Caco-2 (cell line): ENCODE measurements around the gene UGT1A9. TPM values are rescaled to one million over a fixed set of nuclear protein-coding genes. Genes with fewer than 3 reads are reported as not detected.

ENCODE experiments used
- BruUV-seq: library from RNA; stranded (reverse); fragments of 400-500 nt; replicated peaks from 2 replicates; lab custom pipeline; 2021; lab: Mats Ljungman, UMichigan
- CTCF ChIA-PET: fragments of 300-600 bp; sonication (Branson Sonifier 250); formaldehyde crosslinking; loops from one replicate; lab custom pipeline; 2022; ENCODE audit warnings: antibody characterized with exemption; lab: Charles Lee
- POLR2A ChIA-PET: fragments of 300-600 bp; sonication (Branson Sonifier 250); formaldehyde crosslinking; loops from one replicate; lab custom pipeline; 2022; ENCODE audit warnings: antibody characterized with exemption; lab: Charles Lee
- DNase-seq, 2 experiments: peaks; one replicate each; pipeline versions ENCODE4 v3.0.0 to v3.0.0-alpha.2; 2020 to 2022
- H3K27me3 ChIP-seq: replicated peaks from 2 replicates; pipeline ENCODE4 v1.6.0; 2011; ENCODE audit warnings: low read length; ENCODE audit not compliant: control insufficient read depth, insufficient read depth
- H3K36me3 ChIP-seq: 2 replicates; pipeline ENCODE4 v1.5.1; 2011; ENCODE audit warnings: low read length; ENCODE audit not compliant: control insufficient read depth, insufficient read depth
- H3K4me1 ChIP-seq: fragments of 250-450 bp; sonication (Bioruptor Pico); 2 replicates; pipeline ENCODE4 v1.5.1; 2020; ENCODE audit warnings: mild to moderate bottlenecking
- H3K4me3 ChIP-seq: 2 replicates; pipeline ENCODE4 v1.5.1; 2011; ENCODE audit warnings: low read depth, mild to moderate bottlenecking, control low read depth, low read length
- H3K9me3 ChIP-seq: fragments of 250-450 bp; sonication (Bioruptor Pico); 2 replicates; pipeline ENCODE4 v1.5.1; 2020; ENCODE audit warnings: mild to moderate bottlenecking, moderate library complexity
- H3K27ac Mint-ChIP-seq: one replicate; pipeline ENCODE4 v1.8.0; 2022; ENCODE audit warnings: mixed read lengths; ENCODE audit not compliant: unreplicated experiment
- H3K27me3 Mint-ChIP-seq: one replicate; pipeline ENCODE4 v1.8.0; 2022; ENCODE audit warnings: mixed read lengths; ENCODE audit not compliant: insufficient read depth, unreplicated experiment
- H3K36me3 Mint-ChIP-seq: one replicate; pipeline ENCODE4 v1.8.0; 2022; ENCODE audit warnings: mild to moderate bottlenecking, mixed read lengths; ENCODE audit not compliant: insufficient read depth, unreplicated experiment
- H3K4me1 Mint-ChIP-seq: one replicate; pipeline ENCODE4 v1.8.0; 2022; ENCODE audit warnings: low read depth, mixed read lengths; ENCODE audit not compliant: unreplicated experiment
- H3K4me3 Mint-ChIP-seq: one replicate; pipeline ENCODE4 v1.8.0; 2022; ENCODE audit warnings: mild to moderate bottlenecking, moderate library complexity, mixed read lengths; ENCODE audit not compliant: unreplicated experiment
- H3K9me3 Mint-ChIP-seq: one replicate; pipeline ENCODE4 v1.8.0; 2022; ENCODE audit warnings: mixed read lengths; ENCODE audit not compliant: unreplicated experiment
- intact Hi-C: fragments of 100-400 bp; cut with micrococcal nuclease; formaldehyde crosslinking; loops from one replicate; pipeline ENCODE4 v1.10.0; 2022; ENCODE audit not compliant: unreplicated experiment
- total RNA-seq: library from RNA; stranded (reverse); gene quantifications from 2 replicates; pipeline ENCODE4 v1.2.3, GENCODE V29; 2022
- TF ChIP-seq, protein P1 (sequence below), 2 experiments: fragments of 200-600 bp in 1 of 2; IDR thresholded peaks; 1 replicate in 1 of 2; 2 replicates in 1 of 2; pipeline versions ENCODE4 v1.5.1 to v1.8.0; 2011 to 2022; ENCODE audit warnings: antibody characterized with exemption in 1 of 2, control low read depth in 1 of 2, inconsistent platforms in 1 of 2, low read depth in 1 of 2, low read length in 1 of 2, mild to moderate bottlenecking in 1 of 2, moderate library complexity in 1 of 2; ENCODE audit not compliant: insufficient read depth in 1 of 2, severe bottlenecking in 1 of 2, unreplicated experiment in 1 of 2

The UGT1A9 gene
- total RNA-seq, 1 experiment from 2014 or later: 0.20 TPM

DNA sequence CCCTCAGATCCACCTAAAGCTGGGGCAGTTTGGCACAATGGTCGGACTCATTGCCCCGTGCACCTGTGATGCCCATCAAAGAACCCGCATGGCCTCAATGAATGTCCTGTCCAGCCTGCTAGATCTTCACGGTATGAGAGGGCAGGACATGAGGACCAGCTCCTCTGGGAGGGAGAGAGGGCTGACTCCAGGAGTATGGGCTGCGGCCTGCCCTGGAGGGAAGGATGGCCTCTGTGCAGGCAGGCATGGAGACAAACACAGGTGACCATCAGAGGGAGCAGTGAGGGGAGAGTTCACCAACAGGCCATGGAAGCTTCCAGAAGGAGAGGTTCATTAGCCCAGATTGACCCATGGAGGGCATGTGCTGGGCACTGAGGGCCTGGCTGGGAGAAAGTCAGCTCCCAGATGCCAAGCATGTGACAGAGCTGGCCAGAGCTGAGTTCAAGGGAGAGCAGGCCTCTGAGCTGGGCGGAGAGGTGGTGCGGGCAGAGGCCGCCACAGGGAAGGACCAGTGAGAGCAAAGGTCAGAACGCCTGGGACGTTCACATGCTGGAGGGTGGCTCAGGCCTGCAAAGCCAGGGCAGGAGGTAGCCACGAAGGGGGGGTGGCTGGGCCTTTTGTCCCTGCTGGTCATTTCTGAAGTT lies 146.4 kb downstream of the UGT1A9 start:
- H3K9me3 Mint-ChIP-seq: no peaks in the 10 kb centered on the region
- H3K4me1 Mint-ChIP-seq: no peaks in the 10 kb centered on the region
- CTCF ChIA-PET: no interaction called here
- no peaks in the 10 kb centered on the region for H3K27me3 ChIP-seq
- H3K4me3 ChIP-seq: no peak overlapping the region
- H3K9me3 ChIP-seq: no peaks in the 10 kb centered on the region
- H3K4me3 Mint-ChIP-seq: no peak overlapping the region
- POLR2A ChIA-PET: no interaction called here
- H3K27ac Mint-ChIP-seq: no peak overlapping the region
- no peaks in the 10 kb centered on the region for H3K36me3 Mint-ChIP-seq
- no TSS peak for BruUV-seq
- no peaks in the 10 kb centered on the region for H3K4me1 ChIP-seq
- TF ChIP-seq, protein P1, sequence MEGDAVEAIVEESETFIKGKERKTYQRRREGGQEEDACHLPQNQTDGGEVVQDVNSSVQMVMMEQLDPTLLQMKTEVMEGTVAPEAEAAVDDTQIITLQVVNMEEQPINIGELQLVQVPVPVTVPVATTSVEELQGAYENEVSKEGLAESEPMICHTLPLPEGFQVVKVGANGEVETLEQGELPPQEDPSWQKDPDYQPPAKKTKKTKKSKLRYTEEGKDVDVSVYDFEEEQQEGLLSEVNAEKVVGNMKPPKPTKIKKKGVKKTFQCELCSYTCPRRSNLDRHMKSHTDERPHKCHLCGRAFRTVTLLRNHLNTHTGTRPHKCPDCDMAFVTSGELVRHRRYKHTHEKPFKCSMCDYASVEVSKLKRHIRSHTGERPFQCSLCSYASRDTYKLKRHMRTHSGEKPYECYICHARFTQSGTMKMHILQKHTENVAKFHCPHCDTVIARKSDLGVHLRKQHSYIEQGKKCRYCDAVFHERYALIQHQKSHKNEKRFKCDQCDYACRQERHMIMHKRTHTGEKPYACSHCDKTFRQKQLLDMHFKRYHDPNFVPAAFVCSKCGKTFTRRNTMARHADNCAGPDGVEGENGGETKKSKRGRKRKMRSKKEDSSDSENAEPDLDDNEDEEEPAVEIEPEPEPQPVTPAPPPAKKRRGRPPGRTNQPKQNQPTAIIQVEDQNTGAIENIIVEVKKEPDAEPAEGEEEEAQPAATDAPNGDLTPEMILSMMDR (IDR thresholded peaks at IDR 0.05; ENCODE audit: insufficient read depth in 1 of 2, low read depth in 1 of 2, low read length in 1 of 2, severe bottlenecking in 1 of 2, unreplicated experiment in 1 of 2): no peak
- intact Hi-C loops: no loop called here
- H3K27me3 Mint-ChIP-seq: no peaks in the 10 kb centered on the region
- no peak for DNase-seq
- no peaks in the 10 kb centered on the region for H3K36me3 ChIP-seq

DNA sequence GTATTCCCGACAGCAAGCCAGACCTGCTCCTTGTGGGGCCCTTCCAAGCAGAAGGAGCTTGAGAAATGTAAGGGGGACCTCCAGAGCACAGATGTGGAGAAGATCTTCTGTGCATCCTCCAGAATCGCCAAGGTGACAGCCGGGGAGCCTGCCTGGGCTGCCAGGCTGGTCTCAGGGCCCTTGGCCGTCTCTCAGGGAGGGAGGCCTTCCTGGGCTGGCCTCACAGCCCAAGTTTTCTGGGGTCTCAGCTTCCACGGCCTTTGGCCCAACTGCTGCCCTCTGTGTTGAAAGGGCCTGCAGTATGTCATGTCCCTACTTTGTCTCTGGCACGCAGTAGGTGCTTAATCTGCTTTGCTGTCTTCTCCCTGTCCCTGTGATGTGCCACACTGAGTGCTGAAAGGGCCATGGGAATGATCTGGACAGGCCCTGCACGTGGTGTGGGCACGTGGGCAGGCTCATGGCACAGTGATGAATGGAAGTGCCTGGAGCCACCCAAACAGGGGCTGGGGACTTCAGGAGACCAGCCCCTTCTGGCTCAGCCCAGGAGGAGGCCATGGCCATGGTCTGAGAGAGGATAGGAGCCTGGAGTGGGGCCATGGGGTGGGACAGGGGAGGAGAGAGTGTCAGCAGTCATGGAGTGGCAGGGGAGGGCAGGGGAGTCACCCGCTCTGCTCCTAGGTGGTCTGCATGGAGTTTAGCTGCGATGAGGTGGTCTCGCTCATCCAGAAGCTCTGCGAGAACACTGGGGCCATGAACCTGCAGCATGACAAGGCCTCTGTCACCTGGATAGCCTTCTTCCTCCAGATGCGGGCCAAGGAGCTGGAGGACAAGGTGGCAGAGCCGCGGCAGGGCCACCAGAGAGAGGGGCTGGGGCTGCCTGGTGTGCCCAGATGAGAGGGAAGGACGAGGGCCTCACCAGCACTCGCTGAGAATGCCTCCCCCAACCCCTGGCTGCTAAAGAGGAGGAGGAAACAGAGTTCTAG lies 147.2 kb downstream of the UGT1A9 start:
- intact Hi-C loops: no loop called here
- TF ChIP-seq, protein P1 (IDR thresholded peaks at IDR 0.05; ENCODE audit: insufficient read depth in 1 of 2, low read depth in 1 of 2, low read length in 1 of 2, severe bottlenecking in 1 of 2, unreplicated experiment in 1 of 2): no peak
- Histone ChIP-seq H3K36me3 (no peaks in the 10 kb centered on the region), H3K4me3 (no peak overlapping the region), H3K27me3 (no peaks in the 10 kb centered on the region), H3K9me3 (no peaks in the 10 kb centered on the region), H3K4me1 (no peaks in the 10 kb centered on the region)
- DNase-seq: no peak
- Mint-ChIP-seq H3K4me1 (no peaks in the 10 kb centered on the region), H3K9me3 (no peaks in the 10 kb centered on the region), H3K4me3 (no peak overlapping the region), H3K36me3 (no peaks in the 10 kb centered on the region), H3K27me3 (no peaks in the 10 kb centered on the region), H3K27ac (no peak overlapping the region)
- CTCF ChIA-PET: no interaction called here
- no TSS peak for BruUV-seq
- POLR2A ChIA-PET: no interaction called here

DNA sequence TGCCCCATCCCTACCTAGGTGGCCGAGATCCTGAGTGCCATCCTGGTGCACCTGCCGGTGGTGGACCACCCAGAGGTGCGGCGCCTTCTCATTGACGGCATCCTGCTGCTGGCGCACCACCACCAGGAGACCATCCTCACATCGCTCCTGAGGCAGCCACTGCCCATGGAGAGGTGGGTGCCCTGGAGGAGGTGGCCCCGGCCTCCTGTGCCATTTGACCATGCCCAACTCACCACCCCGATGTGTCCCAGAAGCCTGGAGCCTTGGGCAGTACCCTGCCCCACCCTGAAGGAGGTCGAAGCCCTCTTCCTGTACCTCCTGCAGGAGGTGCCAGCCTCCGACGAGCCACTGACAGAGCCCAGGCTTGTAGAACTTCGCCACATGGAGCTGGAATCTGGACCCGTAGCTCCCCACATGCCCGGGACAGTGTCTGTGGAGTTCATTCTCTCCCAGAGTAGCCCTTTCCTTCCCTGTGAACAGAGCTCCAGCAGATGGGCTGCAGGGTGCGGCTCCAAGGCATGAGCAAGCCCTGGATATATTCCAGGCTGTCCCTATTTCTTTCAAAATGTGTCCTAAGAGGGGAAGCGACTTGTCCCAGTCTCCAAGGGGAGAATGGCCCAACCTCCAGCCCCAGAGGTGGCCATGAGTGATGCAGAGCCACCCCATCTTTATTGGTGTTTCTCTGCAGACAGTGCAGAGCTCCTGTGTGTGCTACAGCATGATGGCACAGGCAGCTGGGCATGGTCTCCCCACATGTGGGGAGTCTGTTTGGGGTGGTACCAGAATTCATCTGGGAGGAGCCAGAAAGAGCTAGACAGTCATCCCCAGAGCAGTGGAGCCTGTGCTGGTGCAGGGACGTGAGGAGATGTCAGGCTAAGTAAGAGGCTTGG lies 148.4 kb downstream of the UGT1A9 start:
- intact Hi-C loops: no loop called here
- no peak for DNase-seq
- Mint-ChIP-seq H3K36me3 (no peaks in the 10 kb centered on the region), H3K4me3 (no peak overlapping the region), H3K4me1 (no peaks in the 10 kb centered on the region), H3K9me3 (no peaks in the 10 kb centered on the region), H3K27me3 (no peaks in the 10 kb centered on the region), H3K27ac (no peak overlapping the region)
- Histone ChIP-seq H3K4me3 (no peak overlapping the region), H3K36me3 (no peaks in the 10 kb centered on the region), H3K9me3 (no peaks in the 10 kb centered on the region), H3K27me3 (no peaks in the 10 kb centered on the region), H3K4me1 (no peaks in the 10 kb centered on the region)
- BruUV-seq: no TSS peak
- ChIA-PET CTCF (no interaction called here), POLR2A (no interaction called here)
- TF ChIP-seq, protein P1 (IDR thresholded peaks at IDR 0.05; ENCODE audit: insufficient read depth in 1 of 2, low read depth in 1 of 2, low read length in 1 of 2, severe bottlenecking in 1 of 2, unreplicated experiment in 1 of 2): no peak
